C1 segment of cervical spinal cord (tissue), 14 donors: ENCODE results near the gene NTRK2.
A peak's percentile ranks its signal among the peaks of the same experiment; 100 is the strongest.

ENCODE experiments used
- DNase-seq, 14 donors: peaks; one replicate each; lab custom pipeline; 2025; lab: John Stamatoyannopoulos, UW

NTRK2 gene

DNA sequence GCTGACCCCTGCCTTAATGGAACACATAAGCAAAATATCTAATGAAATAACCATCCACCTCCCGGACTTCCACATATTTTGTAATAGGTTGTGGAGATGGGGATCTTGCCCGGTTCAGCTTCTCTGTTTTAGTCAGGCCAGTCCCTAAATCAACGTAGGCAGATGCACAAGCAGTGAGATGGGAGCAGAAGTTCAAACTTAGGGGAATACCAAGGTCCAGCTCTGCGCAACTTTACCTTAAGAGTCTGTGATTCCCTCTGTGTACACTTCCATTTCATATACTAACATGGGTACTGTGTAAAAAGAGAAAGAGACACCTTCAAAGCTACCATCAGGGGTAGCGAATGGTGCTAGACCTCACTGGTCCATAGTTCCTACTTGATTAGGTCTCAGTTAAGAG, 110.9 kb downstream of the NTRK2 start:
- DNase-seq: no peak

DNA sequence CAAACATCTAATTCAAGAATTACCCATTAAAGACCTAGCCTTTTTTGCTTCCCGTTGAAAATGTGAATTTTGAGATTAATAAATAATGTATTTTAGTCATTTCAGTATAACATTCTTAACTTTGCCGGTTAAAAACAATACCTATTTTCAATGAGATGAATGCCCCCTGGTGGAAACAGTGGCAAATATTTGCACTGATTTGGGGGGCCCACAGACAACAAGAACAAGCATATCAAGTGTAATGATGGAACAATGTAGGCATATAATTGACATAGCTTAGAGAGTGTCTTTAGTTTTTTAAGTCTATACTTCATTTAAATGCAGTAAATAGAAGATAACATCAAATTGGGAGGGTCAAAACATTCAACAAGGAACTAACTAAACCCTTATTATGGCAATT, 111.9 kb downstream of the NTRK2 start:
- DNase-seq: no peak

DNA sequence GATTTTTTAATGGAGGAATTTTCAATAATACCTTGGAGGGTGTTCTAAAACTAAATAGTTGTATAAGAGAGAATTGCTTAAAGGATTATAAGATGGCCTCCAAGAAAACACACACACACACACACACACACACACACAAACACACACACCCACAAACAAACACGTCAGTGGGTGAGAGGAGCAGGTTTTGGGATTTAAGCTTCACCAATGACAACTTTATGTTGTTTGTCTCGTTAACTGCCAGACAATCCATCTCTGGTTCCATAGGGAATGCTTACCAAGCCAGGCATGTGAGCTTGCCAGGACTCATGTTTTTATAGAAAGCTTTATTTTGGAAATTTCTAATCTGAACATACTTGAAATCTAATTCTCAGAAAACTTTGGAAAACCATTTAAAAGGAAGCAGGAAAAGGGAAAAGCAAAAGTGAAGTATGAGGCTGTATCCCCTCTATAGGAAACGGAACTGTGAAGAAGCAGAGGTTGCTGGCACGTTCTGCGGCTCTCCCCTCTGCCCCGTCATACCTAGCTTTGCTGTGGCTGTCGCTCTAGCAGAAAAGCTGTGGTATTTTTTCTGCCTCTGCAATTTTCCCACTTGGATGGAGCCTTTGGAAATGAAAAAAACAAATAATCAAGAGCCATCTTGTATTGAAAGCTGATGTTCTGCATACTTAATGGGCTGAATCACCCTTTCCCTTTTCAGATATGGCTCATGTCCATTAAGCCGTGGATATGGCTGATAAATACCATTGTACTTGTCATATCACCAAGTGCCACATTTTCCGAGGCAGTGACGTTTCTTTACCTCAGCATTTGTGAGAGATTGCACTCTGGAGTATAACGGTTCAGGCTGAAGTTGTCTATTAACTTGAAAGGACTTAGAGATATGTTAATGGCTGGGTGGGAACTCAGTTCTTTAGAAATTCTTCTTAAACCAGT, 112.7 kb downstream of the NTRK2 start:
- no peak for DNase-seq

- peak in 7 of 14 donors; percentile 2 to 49 (median 17) for DNase-seq
These were observed 116.4 kb downstream of the NTRK2 start for GRCh38 chr9:84785792-84786547.

- peak in 2 of 14 donors; percentile 35 to 98 for DNase-seq
These were observed 119.4 kb downstream of the NTRK2 start for GRCh38 chr9:84788803-84789462.

DNA sequence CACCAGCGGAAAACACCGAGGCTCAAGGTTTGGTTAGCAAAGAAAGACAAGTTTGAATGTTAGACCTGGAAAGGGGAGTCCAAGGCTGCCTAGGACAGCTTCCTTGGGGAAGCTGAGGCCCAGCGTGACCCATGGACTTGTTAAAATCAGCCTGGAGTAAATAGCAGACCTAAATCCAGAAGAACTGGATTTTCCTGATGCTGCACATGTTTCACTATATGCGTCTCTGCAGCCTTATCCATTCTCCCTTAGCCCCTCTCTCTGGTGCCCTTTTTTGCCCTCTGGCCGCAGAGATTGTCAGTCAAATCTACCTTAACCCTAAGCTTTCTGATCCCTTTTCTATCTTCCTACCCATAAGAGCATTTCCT, 119.9 kb downstream of the NTRK2 start:
- no peak for DNase-seq

- no peak for DNase-seq
These were observed 122.1 kb downstream of the NTRK2 start for GRCh38 chr9:84791643-84792042.

- peak in 1 of 14 donors; percentile 51 for DNase-seq
These were observed 123.7 kb downstream of the NTRK2 start for GRCh38 chr9:84793251-84793650.

DNA sequence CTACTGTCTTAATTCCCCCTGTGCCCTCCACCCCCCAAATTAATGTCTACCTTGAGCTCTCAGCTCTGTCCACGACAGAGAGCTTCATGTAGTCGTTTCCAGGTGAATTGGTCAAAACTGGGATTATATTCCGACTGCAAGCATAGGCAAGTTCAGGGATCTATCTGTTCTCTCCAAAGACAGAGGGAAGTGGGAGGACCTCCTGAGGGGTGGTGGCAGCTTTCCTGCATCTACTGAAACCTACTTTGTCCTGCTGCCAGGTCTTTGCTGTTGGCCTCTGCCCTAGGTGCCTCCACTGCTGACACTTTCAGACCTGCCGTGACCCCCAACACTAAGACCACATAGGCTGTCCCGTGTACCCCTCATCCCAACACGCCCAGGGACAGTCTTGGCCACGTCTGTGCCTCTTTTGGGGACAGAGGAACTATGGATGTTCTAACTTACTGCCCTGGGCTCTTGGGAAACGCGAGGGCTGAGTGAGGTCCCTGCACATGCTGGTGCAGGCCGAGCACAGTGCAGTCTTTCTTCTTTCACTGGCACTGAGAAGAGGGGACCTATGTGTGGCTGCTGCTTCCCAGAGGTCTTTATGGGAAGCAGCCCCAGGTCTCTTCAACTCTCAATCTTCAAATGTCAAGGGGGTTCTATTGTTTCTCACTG, 125.6 kb downstream of the NTRK2 start:
- DNase-seq: peak in 1 of 14 donors; percentile 47

DNA sequence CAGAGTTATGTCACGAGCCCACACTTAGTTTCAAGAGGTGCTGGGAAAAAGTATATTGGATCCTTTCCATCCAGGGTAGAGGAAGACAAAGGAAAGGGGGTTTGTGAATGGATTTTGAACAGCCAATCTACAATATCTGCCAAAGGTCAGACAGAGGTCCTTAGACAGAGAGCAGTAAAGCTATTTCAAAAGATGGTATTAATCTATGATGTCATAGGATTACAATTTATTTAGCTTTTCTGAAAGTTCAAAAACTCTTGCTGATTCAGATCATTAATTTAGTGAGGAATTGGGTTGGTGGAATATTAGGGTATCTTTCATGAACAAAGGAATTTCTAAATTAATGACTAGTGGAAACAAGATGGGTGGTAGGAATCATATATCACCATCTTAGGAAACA, 126.9 kb downstream of the NTRK2 start:
- DNase-seq: peak in 1 of 14 donors; percentile 6

DNA sequence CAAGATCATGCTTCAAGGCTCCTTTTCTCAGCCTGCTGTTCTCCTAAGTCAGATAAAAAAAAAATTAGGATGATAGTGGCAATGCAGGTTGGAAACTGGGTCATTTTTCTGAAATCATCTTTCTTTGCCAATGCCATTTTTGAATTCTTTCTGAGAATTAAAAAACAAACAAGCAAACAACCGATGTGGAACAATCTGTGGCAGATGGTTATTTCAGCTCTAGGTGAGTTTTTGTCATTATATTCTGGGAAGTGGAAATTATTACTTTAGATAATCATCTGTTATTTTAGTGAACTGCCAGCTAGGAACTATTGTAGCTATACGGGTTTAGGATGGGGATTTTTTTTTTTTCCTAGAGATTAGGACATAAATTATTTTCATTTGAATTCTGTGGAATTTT, 129.7 kb downstream of the NTRK2 start:
- peak in 1 of 14 donors; percentile 95 for DNase-seq

- DNase-seq: no peak
These were observed 135.6 kb downstream of the NTRK2 start for GRCh38 chr9:84804951-84805694.

GRCh38 chr9:84807431-84807830, 137.9 kb downstream of the NTRK2 start:
- DNase-seq: no peak

DNA sequence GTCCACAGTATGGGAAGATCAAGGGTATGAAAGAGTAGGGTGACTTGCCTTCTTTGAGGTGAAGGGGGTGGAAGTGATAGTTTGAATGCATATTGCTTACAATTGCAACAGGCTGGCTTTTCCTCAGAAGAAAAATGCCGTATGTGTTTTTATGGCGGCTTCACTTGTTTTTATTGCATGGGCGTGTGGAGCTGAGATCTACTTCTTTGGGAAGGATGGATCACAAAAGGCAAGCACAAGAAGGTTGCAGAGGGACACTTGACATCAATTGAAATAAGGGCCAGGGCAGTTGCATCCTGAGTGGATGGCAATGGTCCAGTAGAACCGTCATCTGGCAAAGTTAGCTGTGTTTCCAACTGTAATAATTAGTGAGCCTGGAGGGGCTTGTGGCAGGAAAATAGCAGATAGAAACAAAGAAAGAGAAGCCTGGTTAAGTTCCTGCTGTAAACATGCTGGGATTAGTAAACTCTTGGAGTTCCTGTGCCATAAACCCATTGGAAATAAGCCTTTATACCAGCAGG, 138.4 kb downstream of the NTRK2 start:
- DNase-seq: peak in 1 of 14 donors; percentile 33

DNA sequence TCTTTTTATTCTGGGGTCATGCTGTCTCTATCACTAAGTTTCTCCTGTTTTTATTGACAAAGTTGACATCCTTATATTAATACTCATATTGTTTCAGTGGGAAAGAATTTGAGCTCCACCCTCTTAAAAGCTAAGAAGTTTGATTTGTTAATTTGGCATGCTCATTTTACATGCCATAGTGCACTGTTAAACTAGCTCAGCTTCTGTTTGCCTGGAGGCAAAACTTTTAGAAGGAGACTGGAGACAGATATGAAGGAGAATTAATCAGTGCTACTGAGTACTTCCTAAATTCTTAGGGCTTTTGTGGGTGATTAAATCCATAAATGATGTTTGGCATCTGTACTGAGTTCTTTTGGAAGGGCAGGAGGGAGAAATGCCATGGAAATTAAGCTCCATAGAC, 138.9 kb downstream of the NTRK2 start:
- DNase-seq: no peak

DNA sequence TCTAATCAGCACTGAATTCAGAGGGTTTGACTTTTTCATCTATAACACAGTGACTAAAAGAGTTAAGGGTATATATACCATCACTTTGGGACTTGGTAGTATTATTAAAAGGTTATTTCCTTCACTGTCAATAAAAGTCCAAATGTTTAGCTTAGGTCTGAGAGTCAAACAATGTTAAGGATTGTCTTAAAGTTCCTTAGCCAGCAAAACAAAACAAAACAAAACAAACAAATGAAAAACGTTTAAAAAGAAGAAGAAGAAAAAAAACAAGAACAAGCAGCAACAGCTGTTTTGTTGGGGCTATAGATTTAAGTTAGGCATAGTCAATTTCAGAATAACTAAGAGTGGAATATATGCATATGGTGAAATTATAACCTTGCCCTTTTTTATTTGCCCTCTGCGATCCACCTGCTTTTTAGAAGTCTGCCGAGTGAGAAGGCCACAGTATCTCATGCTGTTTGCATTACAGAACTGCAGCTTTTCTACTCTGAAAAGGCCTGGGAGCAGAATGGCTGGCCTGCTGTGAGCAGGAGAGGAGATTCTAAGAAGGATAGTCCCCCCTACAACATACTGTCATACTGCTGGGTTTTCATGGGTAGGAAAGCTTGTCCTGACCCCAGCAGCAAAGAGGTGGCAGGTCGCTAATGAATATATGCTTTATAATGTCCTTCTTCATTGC, 141.7 kb downstream of the NTRK2 start:
- DNase-seq: peak in 1 of 14 donors; percentile 32

- no peak for DNase-seq
These were observed 142.2 kb downstream of the NTRK2 start for GRCh38 chr9:84811751-84812074.

DNA sequence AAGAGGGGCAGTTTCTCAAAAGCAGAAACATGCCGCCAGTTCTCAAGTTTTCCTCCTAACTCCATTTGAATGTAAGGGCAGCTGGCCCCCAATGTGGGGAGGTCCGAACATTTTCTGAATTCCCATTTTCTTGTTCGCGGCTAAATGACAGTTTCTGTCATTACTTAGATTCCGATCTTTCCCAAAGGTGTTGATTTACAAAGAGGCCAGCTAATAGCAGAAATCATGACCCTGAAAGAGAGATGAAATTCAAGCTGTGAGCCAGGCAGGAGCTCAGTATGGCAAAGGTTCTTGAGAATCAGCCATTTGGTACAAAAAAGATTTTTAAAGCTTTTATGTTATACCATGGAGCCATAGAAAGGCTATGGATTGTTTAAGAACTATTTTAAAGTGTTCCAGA, 142.8 kb downstream of the NTRK2 start:
- DNase-seq: peak in 1 of 14 donors; percentile 28

DNA sequence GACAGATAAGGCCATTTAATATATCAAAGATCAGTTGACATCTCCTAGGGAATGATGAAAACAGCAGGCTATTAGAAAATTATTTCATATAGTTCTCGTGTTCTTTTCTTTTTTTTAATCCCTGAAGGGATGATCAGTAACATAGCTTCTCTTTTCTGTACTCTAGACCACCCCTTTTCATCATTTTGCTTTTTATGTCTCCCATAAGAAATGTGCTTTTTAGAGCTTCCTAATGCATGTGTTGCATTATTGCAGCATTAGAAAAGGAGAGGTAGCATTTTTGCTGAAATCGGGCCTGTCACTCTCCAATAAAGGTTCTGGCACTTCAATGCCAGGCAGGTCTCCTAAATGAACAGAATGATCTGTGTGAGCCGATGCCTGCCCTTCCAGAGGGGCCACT, 143.3 kb downstream of the NTRK2 start:
- DNase-seq: peak in 1 of 14 donors; percentile 24

GRCh38 chr9:84815554-84815953, 146.0 kb downstream of the NTRK2 start:
- DNase-seq: no peak
